ENCODE data around the gene LTBP1.
"Not testable (repeated sequence)": the region's sequence is repeated elsewhere in the genome, so short reads cannot be mapped to it uniquely, and the experiment has no call there.

Gene LTBP1

GRCh38 chr2:33426666-33427231 is 480.0 kb downstream of the LTBP1 start:
- Histone ChIP-seq H3K9me3 (ENCODE audit: control insufficient read depth, low read length) (no peaks in the 10 kb centered on the region), H3K4me1 (ENCODE audit: control insufficient read depth, insufficient read depth, low read length) (no peaks in the 10 kb centered on the region), H3K4me3 (ENCODE audit: low read length) (no peak overlapping the region), H3K36me3 (ENCODE audit: control insufficient read depth, insufficient read depth, low read length, severe bottlenecking) (no peaks in the 10 kb centered on the region), H3K9ac (ENCODE audit: low read length) (no peak overlapping the region), H3K27me3 (replicated peaks; ENCODE audit: control insufficient read depth, insufficient read depth, low read length) (no peaks in the 10 kb centered on the region)
- DNase-seq (ENCODE audit: low read depth): peak; percentile 57

DNA sequence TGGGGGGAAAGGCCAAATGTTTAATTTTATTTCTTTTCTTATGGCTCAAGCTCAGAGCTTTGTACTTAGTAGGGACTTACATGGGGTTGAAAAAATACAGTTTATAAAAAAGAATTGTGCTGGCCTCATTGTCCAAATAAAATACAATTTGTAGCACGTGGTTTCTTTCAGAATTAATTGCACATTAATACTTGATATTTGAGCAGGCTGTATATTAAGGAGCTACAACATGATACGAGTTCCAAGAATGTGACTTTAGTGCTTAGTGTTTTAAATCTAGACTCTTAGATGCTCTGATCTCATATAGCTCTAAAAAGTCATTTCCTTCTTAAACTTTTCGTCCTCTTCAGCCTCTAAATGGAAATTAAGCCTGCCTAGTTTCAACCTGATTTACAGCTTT is 483.3 kb downstream of the LTBP1 start:
- Histone ChIP-seq H3K27me3 (replicated peaks; ENCODE audit: control insufficient read depth, insufficient read depth, low read length) (no peaks in the 10 kb centered on the region), H3K36me3 (ENCODE audit: control insufficient read depth, insufficient read depth, low read length, severe bottlenecking) (no peaks in the 10 kb centered on the region), H3K9me3 (ENCODE audit: control insufficient read depth, low read length) (no peaks in the 10 kb centered on the region), H3K9ac (ENCODE audit: low read length) (no peak overlapping the region), H3K4me1 (ENCODE audit: control insufficient read depth, insufficient read depth, low read length) (peaks cover 4% of the 10 kb centered on the region), H3K4me3 (ENCODE audit: low read length) (no peak overlapping the region)
- DNase-seq (ENCODE audit: low read depth): no peak

DNA sequence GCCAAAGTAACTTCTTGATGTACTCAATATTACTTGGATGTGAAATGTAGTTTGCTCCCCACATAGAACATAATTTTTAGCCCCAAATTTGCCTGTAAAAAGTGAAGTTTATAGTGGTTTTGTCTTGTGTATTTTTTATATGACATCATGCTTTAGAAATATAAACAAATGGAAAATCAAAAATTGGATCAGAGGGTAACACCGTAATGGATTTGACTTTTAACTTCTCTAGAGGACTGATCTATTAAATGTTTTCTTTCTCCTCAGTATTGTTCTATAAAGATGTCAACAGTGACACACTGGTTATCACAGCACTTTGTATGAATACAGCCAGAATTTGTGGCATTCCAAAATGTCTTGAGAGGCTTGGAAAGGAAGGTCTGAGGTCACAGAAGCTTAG is 484.1 kb downstream of the LTBP1 start:
- H3K36me3 ChIP-seq (ENCODE audit: control insufficient read depth, insufficient read depth, low read length, severe bottlenecking): no peaks in the 10 kb centered on the region
- no peak overlapping the region for H3K9ac ChIP-seq (ENCODE audit: low read length)
- no peak overlapping the region for H3K4me3 ChIP-seq (ENCODE audit: low read length)
- H3K9me3 ChIP-seq (ENCODE audit: control insufficient read depth, low read length): no peaks in the 10 kb centered on the region
- H3K4me1 ChIP-seq (ENCODE audit: control insufficient read depth, insufficient read depth, low read length): peaks cover 4% of the 10 kb centered on the region
- no peaks in the 10 kb centered on the region for H3K27me3 ChIP-seq (replicated peaks; ENCODE audit: control insufficient read depth, insufficient read depth, low read length)
- no peak for DNase-seq (ENCODE audit: low read depth)

DNA sequence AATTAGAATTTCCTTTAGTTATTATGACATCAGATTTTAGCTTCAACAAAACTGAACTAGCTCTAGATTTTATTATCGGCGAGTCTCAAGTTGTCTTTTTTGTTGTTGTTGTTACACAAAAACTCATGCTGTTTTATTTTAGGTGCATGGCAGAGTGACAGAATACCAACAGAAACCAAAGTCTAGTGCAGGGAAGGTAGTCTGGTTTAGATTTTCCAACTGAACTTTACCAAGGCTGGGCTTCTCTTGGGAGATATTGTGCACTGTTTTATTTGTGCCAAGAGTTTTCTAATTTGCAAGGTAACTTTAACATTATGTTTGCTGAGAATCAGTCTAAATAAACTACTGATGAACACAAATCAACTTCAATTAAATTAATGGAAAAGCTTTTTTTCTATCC is 486.1 kb downstream of the LTBP1 start:
- Histone ChIP-seq H3K9ac (ENCODE audit: low read length) (no peak overlapping the region), H3K36me3 (ENCODE audit: control insufficient read depth, insufficient read depth, low read length, severe bottlenecking) (no peaks in the 10 kb centered on the region), H3K27me3 (replicated peaks; ENCODE audit: control insufficient read depth, insufficient read depth, low read length) (no peaks in the 10 kb centered on the region), H3K9me3 (ENCODE audit: control insufficient read depth, low read length) (no peaks in the 10 kb centered on the region), H3K4me3 (ENCODE audit: low read length) (no peak overlapping the region), H3K4me1 (ENCODE audit: control insufficient read depth, insufficient read depth, low read length) (peaks cover 10% of the 10 kb centered on the region)
- DNase-seq (ENCODE audit: low read depth): no peak

DNA sequence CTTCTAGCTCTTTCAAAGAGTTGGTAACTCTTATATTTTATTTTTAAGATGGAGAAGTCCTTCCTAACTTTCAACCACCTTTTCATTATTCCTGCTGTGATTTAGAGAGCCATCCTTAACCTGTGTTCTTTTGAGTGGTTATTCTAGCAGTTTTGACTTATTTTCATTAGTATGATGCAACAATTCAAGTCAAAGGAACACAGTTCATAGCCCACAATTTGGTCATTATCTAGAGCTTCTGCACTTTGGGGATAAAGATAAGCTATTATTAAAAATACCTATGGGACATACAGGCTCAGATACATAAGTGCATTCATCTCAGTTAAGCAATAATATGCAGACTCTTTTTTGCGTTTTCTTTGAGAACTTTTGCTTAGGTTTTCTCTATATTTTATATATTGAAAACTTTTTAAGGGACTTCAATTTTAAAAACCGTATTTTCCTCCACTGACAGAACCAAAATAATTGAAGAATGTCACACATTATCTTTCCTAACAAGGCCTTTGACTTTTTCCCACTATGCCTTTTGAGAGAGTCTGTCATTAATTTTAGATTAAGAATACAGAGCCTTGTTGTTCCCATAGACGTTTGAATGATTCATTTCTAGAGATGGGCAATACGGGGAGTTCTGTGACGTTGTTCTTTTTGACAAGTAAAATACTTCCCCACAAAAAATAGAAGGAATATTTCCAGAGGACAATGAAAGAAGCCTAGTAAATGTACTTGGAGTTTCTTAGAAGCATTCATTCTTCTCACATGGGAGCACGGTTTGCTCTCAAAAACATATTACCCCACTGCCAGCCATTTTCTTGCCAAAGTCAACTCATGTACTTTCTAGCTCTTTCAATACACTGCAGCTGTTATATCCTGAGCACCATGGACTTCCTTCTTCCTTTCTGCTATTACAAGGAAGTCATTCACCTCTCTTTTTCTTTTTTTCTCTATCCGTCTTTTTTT is 486.8 kb downstream of the LTBP1 start:
- no peak overlapping the region for H3K9ac ChIP-seq (ENCODE audit: low read length)
- no peaks in the 10 kb centered on the region for H3K36me3 ChIP-seq (ENCODE audit: control insufficient read depth, insufficient read depth, low read length, severe bottlenecking)
- H3K9me3 ChIP-seq (ENCODE audit: control insufficient read depth, low read length): no peaks in the 10 kb centered on the region
- peaks cover 14% of the 10 kb centered on the region for H3K4me1 ChIP-seq (ENCODE audit: control insufficient read depth, insufficient read depth, low read length)
- DNase-seq (ENCODE audit: low read depth): no peak
- H3K27me3 ChIP-seq (replicated peaks; ENCODE audit: control insufficient read depth, insufficient read depth, low read length): no peaks in the 10 kb centered on the region
- H3K4me3 ChIP-seq (ENCODE audit: low read length): no peak overlapping the region

- no peak overlapping the region for H3K9ac ChIP-seq (ENCODE audit: low read length)
Measured at GRCh38 chr2:33435518-33435917, 488.8 kb downstream of the LTBP1 start.

GRCh38 chr2:33436083-33436482 is 489.3 kb downstream of the LTBP1 start:
- no peak overlapping the region for H3K9ac ChIP-seq (ENCODE audit: low read length)
- H3K36me3 ChIP-seq (ENCODE audit: control insufficient read depth, insufficient read depth, low read length, severe bottlenecking): no peaks in the 10 kb centered on the region
- no peaks in the 10 kb centered on the region for H3K9me3 ChIP-seq (ENCODE audit: control insufficient read depth, low read length)
- no peak for DNase-seq (ENCODE audit: low read depth)
- H3K4me3 ChIP-seq (ENCODE audit: low read length): no peak overlapping the region
- peaks cover 14% of the 10 kb centered on the region for H3K4me1 ChIP-seq (ENCODE audit: control insufficient read depth, insufficient read depth, low read length)
- no peaks in the 10 kb centered on the region for H3K27me3 ChIP-seq (replicated peaks; ENCODE audit: control insufficient read depth, insufficient read depth, low read length)

More at GRCh38 chr2:33435518-33435917, 488.8 kb downstream of the LTBP1 start:
- DNase-seq (ENCODE audit: low read depth): no peak
- H3K27me3 ChIP-seq (replicated peaks; ENCODE audit: control insufficient read depth, insufficient read depth, low read length): no peaks in the 10 kb centered on the region
- H3K4me1 ChIP-seq (ENCODE audit: control insufficient read depth, insufficient read depth, low read length): peaks cover 14% of the 10 kb centered on the region
- H3K36me3 ChIP-seq (ENCODE audit: control insufficient read depth, insufficient read depth, low read length, severe bottlenecking): no peaks in the 10 kb centered on the region
- no peak overlapping the region for H3K4me3 ChIP-seq (ENCODE audit: low read length)
- no peaks in the 10 kb centered on the region for H3K9me3 ChIP-seq (ENCODE audit: control insufficient read depth, low read length)

DNA sequence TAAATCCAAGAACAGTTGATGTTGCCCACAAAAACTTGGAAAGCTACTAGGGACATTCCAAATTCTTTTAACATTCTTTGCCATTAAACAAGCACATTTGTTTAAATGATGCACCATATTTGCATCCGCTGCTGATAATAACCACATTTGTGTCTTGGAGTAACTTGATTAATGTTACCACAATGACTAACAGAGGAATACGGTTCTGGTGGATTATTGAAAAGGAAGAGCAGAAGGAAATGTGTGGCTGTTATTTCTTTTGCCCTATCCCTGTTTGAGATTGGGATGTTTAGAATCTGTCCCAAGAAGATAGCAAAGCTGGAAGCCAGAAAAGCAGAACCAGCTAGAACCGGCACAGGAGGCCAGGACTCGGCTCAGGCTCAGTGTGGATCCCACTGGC is 490.5 kb downstream of the LTBP1 start:
- peak; percentile 83 for DNase-seq (ENCODE audit: low read depth)
- H3K4me3 ChIP-seq (ENCODE audit: low read length): no peak overlapping the region
- no peaks in the 10 kb centered on the region for H3K27me3 ChIP-seq (replicated peaks; ENCODE audit: control insufficient read depth, insufficient read depth, low read length)
- H3K4me1 ChIP-seq (ENCODE audit: control insufficient read depth, insufficient read depth, low read length): peaks cover 14% of the 10 kb centered on the region
- H3K9ac ChIP-seq (ENCODE audit: low read length): peak overlapping the region; percentile 27
- H3K9me3 ChIP-seq (ENCODE audit: control insufficient read depth, low read length): no peaks in the 10 kb centered on the region
- no peaks in the 10 kb centered on the region for H3K36me3 ChIP-seq (ENCODE audit: control insufficient read depth, insufficient read depth, low read length, severe bottlenecking)

DNA sequence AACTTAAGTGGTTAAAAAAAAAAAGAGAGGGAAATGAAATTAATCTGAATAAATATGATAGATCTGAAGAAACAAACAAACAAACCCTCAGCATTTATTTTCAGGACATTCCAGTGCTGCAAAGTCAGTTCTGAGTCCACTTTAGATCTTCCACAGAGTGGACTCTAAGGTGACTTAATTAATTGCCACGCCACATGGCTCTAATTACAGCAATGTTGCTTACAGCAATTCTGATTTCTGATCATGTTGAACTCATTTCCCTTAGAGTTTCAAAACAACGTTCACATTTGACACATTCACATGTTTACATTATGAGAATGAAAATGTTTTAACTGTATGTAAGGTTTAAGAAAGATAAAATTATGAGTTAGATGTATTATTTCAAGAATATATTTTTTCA is 491.1 kb downstream of the LTBP1 start:
- H3K9ac ChIP-seq (ENCODE audit: low read length): peak overlapping the region; percentile 27
- peak; percentile 36 for DNase-seq (ENCODE audit: low read depth)
- no peaks in the 10 kb centered on the region for H3K36me3 ChIP-seq (ENCODE audit: control insufficient read depth, insufficient read depth, low read length, severe bottlenecking)
- H3K4me3 ChIP-seq (ENCODE audit: low read length): no peak overlapping the region
- H3K9me3 ChIP-seq (ENCODE audit: control insufficient read depth, low read length): no peaks in the 10 kb centered on the region
- peaks cover 18% of the 10 kb centered on the region for H3K4me1 ChIP-seq (ENCODE audit: control insufficient read depth, insufficient read depth, low read length)
- no peaks in the 10 kb centered on the region for H3K27me3 ChIP-seq (replicated peaks; ENCODE audit: control insufficient read depth, insufficient read depth, low read length)

- Histone ChIP-seq H3K36me3 (ENCODE audit: control insufficient read depth, insufficient read depth, low read length, severe bottlenecking) (no peaks in the 10 kb centered on the region), H3K4me1 (ENCODE audit: control insufficient read depth, insufficient read depth, low read length) (peaks cover 19% of the 10 kb centered on the region), H3K4me3 (ENCODE audit: low read length) (no peak overlapping the region), H3K27me3 (replicated peaks; ENCODE audit: control insufficient read depth, insufficient read depth, low read length) (no peaks in the 10 kb centered on the region), H3K9me3 (ENCODE audit: control insufficient read depth, low read length) (no peaks in the 10 kb centered on the region), H3K9ac (ENCODE audit: low read length) (no peak overlapping the region)
- DNase-seq (ENCODE audit: low read depth): peak; percentile 88
Measured at GRCh38 chr2:33441235-33441810, 494.6 kb downstream of the LTBP1 start.

DNA sequence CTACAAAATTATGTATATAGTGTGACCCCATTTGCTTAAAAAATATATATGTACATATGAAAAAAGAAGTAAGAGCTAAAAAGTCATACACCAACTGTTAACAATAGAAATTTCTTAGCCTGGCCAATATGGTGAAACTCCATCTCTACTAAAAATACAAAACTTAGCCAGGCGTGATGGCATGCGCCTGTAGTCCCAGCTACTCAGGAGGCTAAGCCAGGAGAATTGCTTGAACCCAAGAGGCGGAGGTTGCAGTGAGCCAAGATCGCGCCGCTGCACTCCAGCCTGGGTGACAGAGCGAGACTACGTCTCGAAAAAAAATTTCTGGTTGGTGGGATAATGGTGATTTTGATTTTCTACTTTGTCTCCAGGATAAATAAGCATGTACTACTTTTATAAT is 495.3 kb downstream of the LTBP1 start:
- not testable (repeated sequence) for H3K36me3 ChIP-seq (ENCODE audit: control insufficient read depth, insufficient read depth, low read length, severe bottlenecking); H3K4me3 ChIP-seq (ENCODE audit: low read length); H3K9ac ChIP-seq (ENCODE audit: low read length); H3K27me3 ChIP-seq (replicated peaks; ENCODE audit: control insufficient read depth, insufficient read depth, low read length); H3K9me3 ChIP-seq (ENCODE audit: control insufficient read depth, low read length); DNase-seq (ENCODE audit: low read depth)
- H3K4me1 ChIP-seq (ENCODE audit: control insufficient read depth, insufficient read depth, low read length): peaks cover 19% of the 10 kb centered on the region

Data from adipocyte (in vitro differentiated cells).